ENCODE results near the gene CDK2AP2.
"Not testable (repeated sequence)": the region's sequence is repeated elsewhere in the genome, so short reads cannot be mapped to it uniquely, and the experiment has no call there.

CDK2AP2 gene

DNA sequence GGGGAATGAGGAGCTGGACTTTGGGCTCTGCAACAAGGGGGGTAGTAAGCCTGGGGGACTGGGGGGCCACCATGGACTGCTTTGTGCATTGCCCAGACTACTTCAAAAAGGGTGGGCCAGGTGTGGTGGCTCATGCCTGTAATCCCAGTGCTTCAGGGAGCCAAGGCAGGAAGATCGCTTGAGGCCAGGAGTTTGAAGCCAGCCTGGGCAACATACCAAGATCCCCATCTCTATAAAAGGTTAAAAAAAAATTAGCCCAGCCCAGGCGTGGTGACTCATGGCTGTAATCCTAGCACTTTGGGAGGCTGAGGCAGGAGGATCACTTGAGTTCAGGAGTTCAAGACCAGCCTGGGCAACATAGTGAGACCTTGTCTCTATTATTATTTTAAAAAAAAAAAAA is 42.4 kb downstream of the CDK2AP2 start:
- not testable (repeated sequence) for DNase-seq

- DNase-seq, result no peak
Measured at GRCh38 chr11:67465189-67465510, 42.8 kb downstream of the CDK2AP2 start.

GRCh38 chr11:67464411-67465188 is 43.4 kb downstream of the CDK2AP2 start:
- peak; percentile 89 for DNase-seq

- no peak for DNase-seq
Measured at GRCh38 chr11:67463680-67464410, 44.1 kb downstream of the CDK2AP2 start.

DNA sequence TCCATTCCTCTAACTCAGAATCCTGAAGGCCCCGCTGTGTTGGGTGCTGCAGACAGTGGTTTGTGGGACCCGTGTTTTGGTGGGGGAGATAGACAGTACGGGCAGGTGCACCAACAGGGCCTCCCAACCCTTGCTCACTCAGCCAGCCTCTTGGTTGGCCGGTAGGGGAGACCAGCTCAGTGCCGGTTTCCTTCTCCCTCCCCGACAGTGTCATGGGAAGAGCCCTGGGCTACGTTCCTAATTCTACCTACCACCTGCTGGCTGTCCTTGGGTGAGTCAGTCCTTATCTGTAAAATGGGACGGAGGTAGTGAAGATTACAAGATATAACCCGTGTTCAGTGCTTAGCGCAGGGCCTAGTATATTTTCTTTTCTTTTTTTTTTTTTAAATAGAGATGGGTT is 44.8 kb downstream of the CDK2AP2 start:
- no peak for DNase-seq

GRCh38 chr11:67458266-67458665 is 49.7 kb downstream of the CDK2AP2 start:
- DNase-seq, result no peak

DNA sequence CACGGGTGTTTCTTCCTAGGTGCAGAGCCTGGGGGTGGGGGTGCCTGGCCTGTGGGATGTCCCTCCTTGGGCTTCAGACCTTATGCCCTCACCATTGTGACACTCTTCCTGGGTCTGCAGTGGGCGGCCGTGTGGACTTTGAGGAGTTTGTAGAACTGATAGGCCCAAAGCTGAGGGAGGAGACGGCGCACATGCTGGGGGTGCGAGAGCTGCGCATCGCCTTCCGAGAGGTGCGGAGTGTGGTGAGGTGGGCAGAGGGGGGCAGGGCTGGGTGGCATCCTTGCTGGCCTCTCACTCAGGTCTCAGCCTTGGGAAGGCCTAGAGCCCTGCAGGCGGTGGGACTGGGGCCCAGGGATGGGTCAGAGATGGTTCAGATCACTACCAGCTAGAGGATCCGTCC is 50.5 kb downstream of the CDK2AP2 start:
- DNase-seq, result no peak
